SH-SY5Y (cell line): ENCODE data around the gene SCN5A.

Source experiments
- GATA2 ChIP-seq: IDR thresholded peaks from 2 replicates; pipeline ENCODE4 v1.6.1; 2011; ENCODE audit warnings: mild to moderate bottlenecking, low read depth, low read length
- GATA3 ChIP-seq: IDR thresholded peaks from 2 replicates; pipeline ENCODE4 v1.6.1; 2011; ENCODE audit warnings: low read depth, mild to moderate bottlenecking, low read length, moderate library complexity

GRCh38 chr3:38658841-38659240 is 9.4 kb upstream of the SCN5A start:
- TF ChIP-seq GATA2 (peak; percentile 22; the same call in 1 of the 2 replicates), GATA3 (no peak)
